ENCODE data around the gene C2CD4D.
A peak's percentile ranks its signal among the peaks of the same experiment; 100 is the strongest.

C2CD4D gene

DNA sequence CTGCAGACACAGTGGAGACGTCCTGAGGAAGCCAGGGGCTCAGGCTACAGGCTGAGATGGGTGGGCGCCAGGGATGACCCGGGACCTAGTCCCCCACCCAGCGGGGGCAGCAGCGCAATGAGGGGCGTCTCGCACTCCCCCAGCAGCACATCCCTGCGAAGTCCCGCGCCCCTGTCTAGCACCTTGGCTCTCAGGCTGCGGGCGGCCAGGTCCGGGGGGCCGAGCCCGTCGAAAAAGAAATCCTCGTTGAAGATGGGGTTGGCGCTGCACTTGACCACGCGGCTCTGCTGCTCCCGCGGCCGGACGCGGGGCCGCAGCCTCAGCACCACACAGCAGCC lies 1.8 kb downstream of the C2CD4D start:
- CTCF ChIA-PET, result interaction anchor here (0.9 to 2.3 kb wide), 3 partner anchors 9 to 163 kb away, joined by 3 to 17 read pairs (median 8); partner anchors contain the start of gene MRPL9
- no peak for DNase-seq
- Histone ChIP-seq H3K9me3 (ENCODE audit: control extremely low read depth in 1 of 5, control insufficient read depth in 4 of 5, insufficient read depth in 2 of 5, low read depth in 1 of 5, low read length in 4 of 5) (no peaks in the 10 kb centered on the region), H3K27ac (ENCODE audit: insufficient read depth in 1 of 2, low read depth in 1 of 2, low read length in 2 of 2, poor library complexity in 1 of 2, severe bottlenecking in 2 of 2) (no peak overlapping the region), H3K4me1 (ENCODE audit: control extremely low read depth in 1 of 4, control insufficient read depth in 4 of 4, insufficient read depth in 4 of 4, low read length in 3 of 4) (peaks cover 0 to 54% (median 47%) of the 10 kb centered on the region in 4 experiments), H3K27me3 (replicated peaks in 2 of 5; ENCODE audit: control insufficient read depth in 4 of 5, insufficient read depth in 5 of 5, low read length in 4 of 5) (peaks cover 0 to 42% (median 24%) of the 10 kb centered on the region in 5 experiments), H3K36me3 (ENCODE audit: control insufficient read depth in 4 of 4, insufficient read depth in 4 of 4, low read length in 3 of 4) (no peaks in the 10 kb centered on the region), H3K4me3 (ENCODE audit: control insufficient read depth in 1 of 7, extremely low read depth in 1 of 7, insufficient read depth in 4 of 7, low read depth in 2 of 7, low read length in 6 of 7) (peak overlapping the region in 4 of 7 experiments; percentile 20 to 67 (median 63))
- WGBS (ENCODE audit: insufficient coverage), result 4% methylated on average over 26 of the region's 26 CpGs
- POLR2A ChIA-PET, result interaction anchor here (1.0 kb wide), 1 partner anchor 163 kb away, joined by 3 read pairs; no protein-coding TSS in a partner anchor

DNA sequence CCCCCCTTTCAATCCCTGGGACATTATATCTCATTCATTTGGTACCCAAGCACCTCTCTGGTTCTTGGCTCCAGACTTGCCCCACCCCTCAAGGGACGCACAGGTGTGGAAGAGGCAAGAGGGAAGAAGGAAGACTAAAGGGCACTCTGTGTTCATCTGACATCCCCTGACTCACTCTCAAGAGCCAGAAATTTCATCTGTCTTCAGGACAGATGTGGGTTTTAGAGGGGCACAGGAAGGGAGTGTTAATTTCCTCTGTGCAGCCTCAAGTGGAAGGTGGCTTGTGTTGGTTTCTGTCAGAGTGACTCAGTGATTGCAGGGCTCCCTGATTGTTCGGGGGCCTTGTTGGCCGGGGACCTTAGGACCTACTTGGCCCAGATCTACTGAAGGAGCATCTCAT lies 2.4 kb downstream of the C2CD4D start:
- Histone ChIP-seq H3K4me3 (ENCODE audit: control insufficient read depth in 1 of 7, extremely low read depth in 1 of 7, insufficient read depth in 4 of 7, low read depth in 2 of 7, low read length in 6 of 7) (peak overlapping the region in 2 of 7 experiments; percentile 0 to 16), H3K27ac (ENCODE audit: insufficient read depth in 1 of 2, low read depth in 1 of 2, low read length in 2 of 2, poor library complexity in 1 of 2, severe bottlenecking in 2 of 2) (no peak overlapping the region), H3K4me1 (ENCODE audit: control extremely low read depth in 1 of 4, control insufficient read depth in 4 of 4, insufficient read depth in 4 of 4, low read length in 3 of 4) (peaks cover 0 to 54% (median 47%) of the 10 kb centered on the region in 4 experiments), H3K27me3 (replicated peaks in 2 of 5; ENCODE audit: control insufficient read depth in 4 of 5, insufficient read depth in 5 of 5, low read length in 4 of 5) (peaks cover 0 to 42% (median 24%) of the 10 kb centered on the region in 5 experiments), H3K9me3 (ENCODE audit: control extremely low read depth in 1 of 5, control insufficient read depth in 4 of 5, insufficient read depth in 2 of 5, low read depth in 1 of 5, low read length in 4 of 5) (no peaks in the 10 kb centered on the region), H3K36me3 (ENCODE audit: control insufficient read depth in 4 of 4, insufficient read depth in 4 of 4, low read length in 3 of 4) (no peaks in the 10 kb centered on the region)
- WGBS (ENCODE audit: insufficient coverage), result 0% methylated on average over 3 of the region's 3 CpGs
- POLR2A ChIA-PET, result interaction anchor here (1.0 kb wide), 1 partner anchor 164 kb away, joined by 3 read pairs; no protein-coding TSS in a partner anchor
- peak in 2 of 3 donors; percentile 74 to 80 for DNase-seq
- CTCF ChIA-PET, result interaction anchor here (0.6 to 2.3 kb wide), 12 partner anchors 10 to 300 kb away, joined by 3 to 17 read pairs (median 4); partner anchors contain the start of gene MRPL9

DNA sequence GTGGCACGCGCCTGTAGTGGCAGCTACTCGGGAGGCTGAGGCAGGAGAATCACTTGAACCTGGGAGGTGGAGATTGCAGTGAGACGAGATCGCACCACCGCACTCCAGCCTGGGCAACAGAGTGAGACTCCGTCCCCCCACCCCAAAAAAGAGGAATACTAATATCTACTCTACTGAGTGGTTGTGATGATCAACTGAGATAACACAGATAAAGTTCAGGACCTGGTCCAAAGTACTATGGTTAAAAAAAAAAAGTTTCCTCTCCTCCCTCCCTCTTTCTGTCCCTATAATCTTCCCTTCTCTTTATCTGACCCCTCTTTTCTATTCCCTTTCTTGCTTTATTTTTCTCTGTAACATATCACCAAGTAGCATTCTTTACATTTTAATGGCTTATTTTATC lies 4.0 kb downstream of the C2CD4D start:
- no peaks in the 10 kb centered on the region for H3K36me3 ChIP-seq (ENCODE audit: control insufficient read depth in 4 of 4, insufficient read depth in 4 of 4, low read length in 3 of 4)
- no CpG with 5 or more reads among the region's 7 CpGs for WGBS (ENCODE audit: insufficient coverage)
- no peak for DNase-seq
- H3K27ac ChIP-seq (ENCODE audit: insufficient read depth in 1 of 2, low read depth in 1 of 2, low read length in 2 of 2, poor library complexity in 1 of 2, severe bottlenecking in 2 of 2), result no peak overlapping the region
- ChIA-PET CTCF (interaction anchor here (0.8 to 3.9 kb wide), 17 partner anchors 12 to 298 kb away, joined by 3 to 18 read pairs (median 4); partner anchors contain the start of gene MRPL9), POLR2A (interaction anchor here (0.5 kb wide), 1 partner anchor 145 kb away, joined by 7 read pairs; no protein-coding TSS in a partner anchor)
- H3K27me3 ChIP-seq (replicated peaks in 2 of 5; ENCODE audit: control insufficient read depth in 4 of 5, insufficient read depth in 5 of 5, low read length in 4 of 5), result peaks cover 0 to 39% (median 24%) of the 10 kb centered on the region in 5 experiments
- H3K4me3 ChIP-seq (ENCODE audit: control insufficient read depth in 1 of 7, extremely low read depth in 1 of 7, insufficient read depth in 4 of 7, low read depth in 2 of 7, low read length in 6 of 7), result no peak overlapping the region
- no peaks in the 10 kb centered on the region for H3K9me3 ChIP-seq (ENCODE audit: control extremely low read depth in 1 of 5, control insufficient read depth in 4 of 5, insufficient read depth in 2 of 5, low read depth in 1 of 5, low read length in 4 of 5)
- H3K4me1 ChIP-seq (ENCODE audit: control extremely low read depth in 1 of 4, control insufficient read depth in 4 of 4, insufficient read depth in 4 of 4, low read length in 3 of 4), result peaks cover 0 to 58% (median 49%) of the 10 kb centered on the region in 4 experiments

DNA sequence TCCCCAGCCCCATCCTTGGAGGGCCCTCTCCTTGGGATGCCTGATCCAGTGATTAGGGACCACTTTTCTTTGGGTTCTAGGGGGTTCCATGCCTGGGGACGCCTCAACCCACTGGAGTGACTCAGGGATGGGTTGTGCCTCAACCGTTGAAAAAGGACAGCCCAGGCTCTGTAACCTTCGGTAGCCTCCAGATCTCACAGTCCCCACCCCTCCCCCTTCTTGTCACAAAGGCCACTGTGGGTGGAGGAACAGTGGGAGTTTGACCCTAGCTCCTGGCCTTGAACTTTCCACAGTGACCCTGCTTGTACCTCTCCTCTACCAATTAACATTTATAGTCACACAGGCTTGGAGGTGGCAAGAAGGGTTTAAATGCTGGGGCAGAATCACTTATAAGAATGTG lies 5.4 kb downstream of the C2CD4D start:
- Histone ChIP-seq H3K36me3 (ENCODE audit: control insufficient read depth in 4 of 4, insufficient read depth in 4 of 4, low read length in 3 of 4) (no peaks in the 10 kb centered on the region), H3K4me1 (ENCODE audit: control extremely low read depth in 1 of 4, control insufficient read depth in 4 of 4, insufficient read depth in 4 of 4, low read length in 3 of 4) (peaks cover 0 to 62% (median 48%) of the 10 kb centered on the region in 4 experiments), H3K27ac (ENCODE audit: insufficient read depth in 1 of 2, low read depth in 1 of 2, low read length in 2 of 2, poor library complexity in 1 of 2, severe bottlenecking in 2 of 2) (no peak overlapping the region), H3K27me3 (replicated peaks in 2 of 5; ENCODE audit: control insufficient read depth in 4 of 5, insufficient read depth in 5 of 5, low read length in 4 of 5) (peaks cover 0 to 26% (median 16%) of the 10 kb centered on the region in 5 experiments), H3K4me3 (ENCODE audit: control insufficient read depth in 1 of 7, extremely low read depth in 1 of 7, insufficient read depth in 4 of 7, low read depth in 2 of 7, low read length in 6 of 7) (no peak overlapping the region), H3K9me3 (ENCODE audit: control extremely low read depth in 1 of 5, control insufficient read depth in 4 of 5, insufficient read depth in 2 of 5, low read depth in 1 of 5, low read length in 4 of 5) (no peaks in the 10 kb centered on the region)
- no peak for DNase-seq
- POLR2A ChIA-PET, result no interaction called here
- WGBS (ENCODE audit: insufficient coverage), result no CpG with 5 or more reads among the region's 3 CpGs
- CTCF ChIA-PET, result interaction anchor here (0.5 to 3.9 kb wide), 8 partner anchors 10 to 1208 kb away, joined by 3 to 18 read pairs (median 4); partner anchors contain the start of gene TDRKH

DNA sequence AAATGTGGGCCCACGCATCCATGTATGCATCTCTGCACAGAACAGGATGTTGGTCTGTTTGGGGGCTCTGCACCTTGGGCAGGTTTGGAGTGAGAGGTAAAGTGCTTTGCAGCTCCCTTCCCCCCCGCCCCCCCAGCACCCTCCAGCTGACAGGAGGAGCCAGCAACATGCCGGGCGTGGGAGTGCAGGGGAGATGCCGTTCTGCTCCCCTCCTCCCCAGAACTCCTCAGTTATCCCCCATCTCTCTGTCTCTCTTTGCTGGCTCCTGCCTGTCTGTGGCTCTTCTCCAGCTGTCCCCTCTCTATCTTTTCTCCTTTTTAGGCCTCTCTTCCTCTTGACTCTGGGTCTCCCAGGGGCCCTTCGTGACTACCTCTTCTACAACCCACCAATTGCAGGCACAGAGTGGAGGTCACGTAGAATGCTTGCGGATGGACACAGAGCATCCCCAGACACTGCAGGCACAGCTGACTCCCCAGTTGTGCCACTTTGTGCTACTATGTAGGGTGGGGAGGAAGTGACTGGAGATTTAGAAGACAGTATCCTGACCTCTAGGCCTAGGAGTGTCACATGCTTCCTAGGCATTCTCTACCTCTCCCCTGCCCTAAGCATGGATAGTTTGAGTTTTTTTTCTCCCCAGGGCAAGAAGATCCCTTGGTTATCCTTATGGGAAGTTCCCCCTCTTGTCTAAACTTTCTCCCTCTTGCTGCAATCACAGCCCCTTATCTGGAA lies 6.3 kb downstream of the C2CD4D start:
- Histone ChIP-seq H3K36me3 (ENCODE audit: control insufficient read depth in 4 of 4, insufficient read depth in 4 of 4, low read length in 3 of 4) (no peaks in the 10 kb centered on the region), H3K9me3 (ENCODE audit: control extremely low read depth in 1 of 5, control insufficient read depth in 4 of 5, insufficient read depth in 2 of 5, low read depth in 1 of 5, low read length in 4 of 5) (no peaks in the 10 kb centered on the region), H3K27ac (ENCODE audit: insufficient read depth in 1 of 2, low read depth in 1 of 2, low read length in 2 of 2, poor library complexity in 1 of 2, severe bottlenecking in 2 of 2) (no peak overlapping the region), H3K4me1 (ENCODE audit: control extremely low read depth in 1 of 4, control insufficient read depth in 4 of 4, insufficient read depth in 4 of 4, low read length in 3 of 4) (peaks cover 3 to 60% (median 47%) of the 10 kb centered on the region in 4 experiments), H3K27me3 (replicated peaks in 2 of 5; ENCODE audit: control insufficient read depth in 4 of 5, insufficient read depth in 5 of 5, low read length in 4 of 5) (peaks cover 0 to 17% (median 9%) of the 10 kb centered on the region in 5 experiments), H3K4me3 (ENCODE audit: control insufficient read depth in 1 of 7, extremely low read depth in 1 of 7, insufficient read depth in 4 of 7, low read depth in 2 of 7, low read length in 6 of 7) (no peak overlapping the region)
- ChIA-PET CTCF (interaction anchor here (0.6 to 3.9 kb wide), 3 partner anchors 12 to 359 kb away, joined by 3 to 18 read pairs (median 4); no protein-coding TSS in a partner anchor), POLR2A (no interaction called here)
- 100% methylated on average over 3 of the region's 8 CpGs for WGBS (ENCODE audit: insufficient coverage)
- DNase-seq, result no peak

DNA sequence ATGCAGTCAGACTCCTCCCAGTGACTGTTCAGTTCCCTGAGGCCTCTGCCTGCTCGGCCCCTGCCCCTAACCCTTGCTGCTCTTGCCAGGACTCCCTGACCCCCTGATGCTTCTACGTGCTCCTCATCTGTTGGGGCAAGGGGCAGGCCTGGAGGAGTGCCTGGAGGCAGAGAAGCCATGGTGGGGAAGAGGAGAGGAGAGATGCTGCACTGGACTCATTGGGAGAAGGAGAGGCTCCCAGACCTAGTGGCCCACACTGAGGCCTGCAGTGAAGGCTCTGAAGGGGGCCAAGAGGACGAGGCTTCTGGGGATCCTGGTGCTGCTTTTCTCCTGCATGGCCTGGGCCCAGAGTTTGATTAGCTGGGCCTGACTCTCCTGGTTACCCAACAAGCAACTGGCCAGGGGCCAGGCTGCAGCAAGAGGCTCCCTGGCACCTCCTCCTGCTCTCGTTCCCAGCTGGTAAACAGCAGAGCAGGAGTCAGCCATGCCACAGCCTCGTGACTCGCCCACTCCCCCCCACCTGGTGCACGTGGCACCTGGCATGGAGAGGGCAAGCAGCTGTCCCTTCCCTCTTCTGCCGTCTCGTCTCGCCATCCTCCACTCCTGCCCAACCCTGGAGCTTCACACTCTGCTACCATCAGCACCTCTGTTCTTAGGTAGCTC lies 7.2 kb downstream of the C2CD4D start:
- DNase-seq, result no peak

More for the DNA sequence above, 7.2 kb downstream of the C2CD4D start:
- no peaks in the 10 kb centered on the region for H3K36me3 ChIP-seq (ENCODE audit: control insufficient read depth in 4 of 4, insufficient read depth in 4 of 4, low read length in 3 of 4)
- CTCF ChIA-PET, result interaction anchor here (3.9 kb wide), 1 partner anchor 11 kb away, joined by 18 read pairs; no protein-coding TSS in a partner anchor
- no peaks in the 10 kb centered on the region for H3K9me3 ChIP-seq (ENCODE audit: control extremely low read depth in 1 of 5, control insufficient read depth in 4 of 5, insufficient read depth in 2 of 5, low read depth in 1 of 5, low read length in 4 of 5)
- POLR2A ChIA-PET, result no interaction called here
- H3K4me1 ChIP-seq (ENCODE audit: control extremely low read depth in 1 of 4, control insufficient read depth in 4 of 4, insufficient read depth in 4 of 4, low read length in 3 of 4), result peaks cover 7 to 61% (median 47%) of the 10 kb centered on the region in 4 experiments
- no peak overlapping the region for H3K4me3 ChIP-seq (ENCODE audit: control insufficient read depth in 1 of 7, extremely low read depth in 1 of 7, insufficient read depth in 4 of 7, low read depth in 2 of 7, low read length in 6 of 7)
- no peak overlapping the region for H3K27ac ChIP-seq (ENCODE audit: insufficient read depth in 1 of 2, low read depth in 1 of 2, low read length in 2 of 2, poor library complexity in 1 of 2, severe bottlenecking in 2 of 2)
- peaks cover 0 to 8% (median 5%) of the 10 kb centered on the region in 5 experiments for H3K27me3 ChIP-seq (replicated peaks in 2 of 5; ENCODE audit: control insufficient read depth in 4 of 5, insufficient read depth in 5 of 5, low read length in 4 of 5)
- 60% methylated on average over 2 of the region's 10 CpGs for WGBS (ENCODE audit: insufficient coverage)

All from common myeloid progenitor, CD34-positive (primary cell).